ENCODE data around the gene TNFSF4. TPM values are rescaled to one million over a fixed set of nuclear protein-coding genes. Genes with fewer than 3 reads are reported as not detected.

Gene TNFSF4
- total RNA-seq, 8 experiments from 2014 or later: 0.31 to 3.6 (median 1.0) TPM; not detected in 1

GRCh38 chr1:173205146-173206051 is 1.7 kb downstream of the TNFSF4 start:
- Histone ChIP-seq H3K4me1 (replicated peaks in 1 of 2) (no peaks in the 10 kb centered on the region), H3K27ac (no peak overlapping the region), H3K4me3 (no peak overlapping the region)
- in situ Hi-C loops (cut with MboI; ENCODE audit: low pct_unique_long_range_greater_than_20kb in 2 of 9, low sequenced_read_pairs in 9 of 9, unreplicated experiment in 9 of 9): loop anchor here in 3 of 9 experiments (10.0 to 25.0 kb wide), 3 partner anchors 381 to 461 kb away; no protein-coding TSS in a partner anchor
- 67 to 100% (median 92%) methylated on average over 1 to 7 of the region's 7 CpGs; no CpG with 5 or more reads in 3 of the 10 experiments for WGBS, 10 experiments
- no peak for ATAC-seq (replicated peaks in 6 of 8)

DNA sequence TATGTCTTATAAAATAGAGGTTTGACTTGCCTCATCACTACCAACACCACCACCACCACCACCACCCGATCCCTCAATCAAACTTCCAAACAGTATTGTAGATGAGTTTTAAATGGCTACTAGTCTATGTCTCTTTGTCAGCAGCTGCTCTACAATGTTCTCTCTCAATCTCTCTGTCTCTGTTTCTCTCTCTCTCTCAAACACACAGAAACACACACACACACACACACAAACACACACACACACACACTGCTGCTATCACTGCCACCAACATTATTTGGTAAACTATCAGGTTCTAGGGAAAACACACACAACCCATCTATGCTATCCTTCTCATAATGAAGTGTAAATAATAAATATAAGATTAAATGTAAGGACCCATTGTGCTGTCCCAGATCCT is 2.4 kb downstream of the TNFSF4 start:
- Histone ChIP-seq H3K4me3 (no peak overlapping the region), H3K4me1 (replicated peaks in 1 of 2) (no peaks in the 10 kb centered on the region), H3K27ac (no peak overlapping the region)
- ATAC-seq (replicated peaks in 6 of 8): no peak
- in situ Hi-C loops (cut with MboI; ENCODE audit: low pct_unique_long_range_greater_than_20kb in 2 of 9, low sequenced_read_pairs in 9 of 9, unreplicated experiment in 9 of 9): loop anchor here in 3 of 9 experiments (10.0 to 25.0 kb wide), 3 partner anchors 380 to 460 kb away; no protein-coding TSS in a partner anchor
- 75 to 100% (median 100%) methylated on average over 1 of the region's 1 CpG; no CpG with 5 or more reads in 3 of the 10 experiments for WGBS, 10 experiments

- Histone ChIP-seq H3K4me3 (no peak overlapping the region), H3K27ac (no peak overlapping the region), H3K4me1 (replicated peaks in 1 of 2) (no peaks in the 10 kb centered on the region)
- in situ Hi-C loops (cut with MboI; ENCODE audit: low pct_unique_long_range_greater_than_20kb in 2 of 9, low sequenced_read_pairs in 9 of 9, unreplicated experiment in 9 of 9): loop anchor here in 3 of 9 experiments (10.0 to 25.0 kb wide), 3 partner anchors 378 to 458 kb away; no protein-coding TSS in a partner anchor
- WGBS, 10 experiments: 0 to 58% (median 31%) methylated on average over 1 to 5 of the region's 5 CpGs; no CpG with 5 or more reads in 1 of the 10 experiments
- ATAC-seq (replicated peaks in 6 of 8): peak in 4 of 8 experiments; percentile 47 to 82 (median 80)
These were observed 4.5 kb downstream of the TNFSF4 start for GRCh38 chr1:173202424-173203145.

DNA sequence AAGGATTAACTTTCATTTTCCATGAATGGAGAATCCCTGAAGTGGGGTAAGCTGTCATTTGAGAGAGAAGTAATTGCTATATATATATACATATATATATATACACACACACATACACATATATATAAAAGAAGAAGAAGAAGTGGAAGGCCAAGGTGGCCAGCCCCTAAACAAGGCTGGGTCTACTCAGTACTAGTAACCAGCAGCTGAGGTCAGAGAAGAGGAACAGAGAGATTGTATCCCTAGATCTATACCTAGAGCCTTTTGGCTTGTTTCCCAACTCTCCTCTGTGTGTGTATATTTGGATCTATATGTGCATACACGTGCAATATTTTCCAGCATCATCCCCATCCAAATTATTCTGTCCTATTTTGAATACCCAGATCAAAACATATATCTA is 5.2 kb downstream of the TNFSF4 start:
- 83 to 100% (median 88%) methylated on average over 1 of the region's 1 CpG; no CpG with 5 or more reads in 3 of the 10 experiments for WGBS, 10 experiments
- in situ Hi-C loops (cut with MboI; ENCODE audit: low pct_unique_long_range_greater_than_20kb in 2 of 9, low sequenced_read_pairs in 9 of 9, unreplicated experiment in 9 of 9): loop anchor here in 3 of 9 experiments (10.0 to 25.0 kb wide), 3 partner anchors 377 to 457 kb away; no protein-coding TSS in a partner anchor
- Histone ChIP-seq H3K27ac (no peak overlapping the region), H3K4me3 (no peak overlapping the region), H3K4me1 (replicated peaks in 1 of 2) (no peaks in the 10 kb centered on the region)
- ATAC-seq (replicated peaks in 6 of 8): peak in 1 of 8 experiments; percentile 17

- WGBS, 10 experiments: 33 to 100% (median 77%) methylated on average over 1 to 3 of the region's 5 CpGs; no CpG with 5 or more reads in 4 of the 10 experiments
- Histone ChIP-seq H3K27ac (no peak overlapping the region), H3K4me3 (no peak overlapping the region), H3K4me1 (replicated peaks in 1 of 2) (no peaks in the 10 kb centered on the region)
- ATAC-seq (replicated peaks in 6 of 8): peak in 1 of 8 experiments; percentile 25
- in situ Hi-C loops (cut with MboI; ENCODE audit: low pct_unique_long_range_greater_than_20kb in 2 of 9, low sequenced_read_pairs in 9 of 9, unreplicated experiment in 9 of 9): no loop called here
These were observed 11.5 kb downstream of the TNFSF4 start for GRCh38 chr1:173195596-173196088.

DNA sequence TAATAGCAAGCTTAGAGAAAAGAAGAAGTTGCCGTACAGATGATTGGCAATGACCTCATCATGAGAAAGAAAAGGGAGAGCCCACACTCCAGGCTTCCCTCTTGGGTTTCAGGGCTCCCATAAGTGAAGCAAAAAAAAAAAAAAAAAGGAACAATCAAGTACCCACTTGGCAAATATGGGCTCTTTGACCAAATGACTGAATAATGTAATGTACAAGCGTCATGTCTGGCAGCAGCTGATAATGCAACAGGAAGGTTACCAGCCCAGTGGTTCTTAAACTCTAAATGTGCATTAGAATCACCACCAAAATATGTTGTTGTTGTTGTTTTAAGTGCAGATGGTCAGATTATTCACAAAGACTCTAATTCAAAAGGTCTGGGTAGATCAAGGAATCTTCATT is 13.5 kb downstream of the TNFSF4 start:
- Histone ChIP-seq H3K4me1 (replicated peaks in 1 of 2) (no peaks in the 10 kb centered on the region), H3K27ac (no peak overlapping the region), H3K4me3 (no peak overlapping the region)
- peak in 2 of 8 experiments; percentile 57 to 75 for ATAC-seq (replicated peaks in 6 of 8)
- in situ Hi-C loops (cut with MboI; ENCODE audit: low pct_unique_long_range_greater_than_20kb in 2 of 9, low sequenced_read_pairs in 9 of 9, unreplicated experiment in 9 of 9): no loop called here
- WGBS, 10 experiments: 0 to 100% (median 85%) methylated on average over 1 to 2 of the region's 2 CpGs; no CpG with 5 or more reads in 1 of the 10 experiments

DNA sequence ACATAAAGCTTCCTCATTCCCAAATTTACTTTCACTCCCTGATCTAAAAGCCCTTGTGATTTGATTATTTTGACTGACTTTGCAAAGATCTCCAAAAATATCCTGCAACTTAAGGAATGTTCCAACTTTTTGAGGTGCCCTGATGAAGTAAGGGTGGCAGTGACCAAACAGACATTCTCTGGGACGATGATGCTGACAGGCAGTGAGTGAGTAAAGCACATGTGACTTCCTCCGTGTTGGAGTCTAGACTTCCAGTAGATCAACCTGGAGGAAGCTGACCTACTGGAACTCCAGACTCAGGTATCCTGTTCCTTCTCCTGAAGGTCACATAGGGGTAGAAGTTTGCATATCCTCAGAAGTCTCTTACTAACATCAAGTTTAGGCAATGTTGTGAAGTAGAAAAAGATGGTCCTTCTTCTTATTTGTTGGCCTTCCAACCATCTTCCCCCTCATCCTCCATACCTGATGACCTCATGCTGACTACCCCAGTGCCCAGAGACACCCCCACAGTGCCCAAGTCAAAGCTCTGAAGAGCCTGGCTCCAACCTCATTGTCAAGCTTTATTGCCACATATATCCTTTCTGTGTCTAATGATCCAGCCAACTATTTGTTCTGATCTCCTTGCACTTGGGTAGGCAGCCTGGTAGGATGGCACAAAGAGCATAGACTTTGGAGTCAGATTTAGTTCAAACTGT is 16.0 kb downstream of the TNFSF4 start:
- Histone ChIP-seq H3K4me1 (replicated peaks in 1 of 2) (no peaks in the 10 kb centered on the region), H3K4me3 (no peak overlapping the region), H3K27ac (no peak overlapping the region)
- in situ Hi-C loops (cut with MboI; ENCODE audit: low pct_unique_long_range_greater_than_20kb in 2 of 9, low sequenced_read_pairs in 9 of 9, unreplicated experiment in 9 of 9): no loop called here
- ATAC-seq (replicated peaks in 6 of 8): no peak
- WGBS, 10 experiments: 25 to 100% (median 85%) methylated on average over 1 to 2 of the region's 2 CpGs; no CpG with 5 or more reads in 2 of the 10 experiments

DNA sequence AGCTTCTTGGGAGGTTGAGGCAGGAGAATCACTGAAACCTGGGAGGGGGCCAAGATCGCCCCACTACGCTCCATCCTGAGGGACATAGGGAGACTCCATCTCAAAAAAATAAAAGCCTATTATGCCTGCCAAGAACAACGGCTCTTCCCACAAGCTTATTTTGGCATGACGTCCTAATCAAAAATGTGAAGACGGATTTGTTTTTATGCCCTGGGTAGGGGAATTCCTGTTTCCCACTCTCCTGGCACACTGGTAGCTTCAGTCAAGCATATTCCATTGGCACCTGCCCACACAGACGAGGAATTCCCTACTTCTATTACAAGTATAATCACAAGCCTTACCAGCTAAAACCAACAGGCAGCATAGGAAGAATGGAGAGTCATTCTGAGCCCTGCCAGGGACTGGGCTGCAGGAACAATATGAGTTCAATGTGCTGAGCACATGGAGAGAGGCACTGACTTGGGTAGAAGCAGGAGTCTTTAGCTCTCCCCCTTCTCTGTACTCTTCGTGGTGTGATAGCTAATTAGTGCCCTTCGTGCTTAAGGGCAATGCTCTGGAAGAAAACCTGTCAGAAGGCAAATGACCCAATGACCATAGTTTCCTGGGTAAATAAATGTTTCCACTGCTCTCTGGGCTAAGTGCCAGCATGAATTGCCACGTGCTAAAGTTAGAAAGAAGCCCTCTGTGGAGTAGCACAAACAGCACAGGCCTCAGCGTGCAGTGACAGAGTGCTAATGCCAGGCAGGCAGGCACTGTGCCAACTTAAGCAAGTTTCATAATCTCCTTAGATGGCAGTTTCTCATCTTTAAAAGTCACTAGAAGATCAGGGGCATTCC is 16.8 kb downstream of the TNFSF4 start:
- Histone ChIP-seq H3K4me1 (replicated peaks in 1 of 2) (no peaks in the 10 kb centered on the region), H3K4me3 (no peak overlapping the region), H3K27ac (no peak overlapping the region)
- WGBS, 10 experiments: 23 to 92% (median 66%) methylated on average over 3 to 10 of the region's 10 CpGs; no CpG with 5 or more reads in 1 of the 10 experiments
- ATAC-seq (replicated peaks in 6 of 8): peak in 7 of 8 experiments; percentile 12 to 98 (median 79)
- in situ Hi-C loops (cut with MboI; ENCODE audit: low pct_unique_long_range_greater_than_20kb in 2 of 9, low sequenced_read_pairs in 9 of 9, unreplicated experiment in 9 of 9): no loop called here

- 0 to 90% (median 62%) methylated on average over 1 to 3 of the region's 3 CpGs for WGBS, 10 experiments
- Histone ChIP-seq H3K4me3 (no peak overlapping the region), H3K4me1 (replicated peaks in 1 of 2) (no peaks in the 10 kb centered on the region), H3K27ac (no peak overlapping the region)
- peak in 2 of 8 experiments; percentile 42 to 82 for ATAC-seq (replicated peaks in 6 of 8)
- in situ Hi-C loops (cut with MboI; ENCODE audit: low pct_unique_long_range_greater_than_20kb in 2 of 9, low sequenced_read_pairs in 9 of 9, unreplicated experiment in 9 of 9): no loop called here
These were observed 19.4 kb downstream of the TNFSF4 start for GRCh38 chr1:173187671-173188237.

GRCh38 chr1:173181791-173182190 is 25.3 kb downstream of the TNFSF4 start:
- no peaks in the 10 kb centered on the region for H3K4me1 ChIP-seq (replicated peaks in 1 of 2)
- no peak overlapping the region for H3K27ac ChIP-seq
- WGBS, 10 experiments: 31 to 96% (median 73%) methylated on average over 1 to 4 of the region's 4 CpGs; no CpG with 5 or more reads in 1 of the 10 experiments
- H3K4me3 ChIP-seq: no peak overlapping the region
- in situ Hi-C loops (cut with MboI; ENCODE audit: low pct_unique_long_range_greater_than_20kb in 2 of 9, low sequenced_read_pairs in 9 of 9, unreplicated experiment in 9 of 9): no loop called here
- ATAC-seq (replicated peaks in 6 of 8): no peak

DNA sequence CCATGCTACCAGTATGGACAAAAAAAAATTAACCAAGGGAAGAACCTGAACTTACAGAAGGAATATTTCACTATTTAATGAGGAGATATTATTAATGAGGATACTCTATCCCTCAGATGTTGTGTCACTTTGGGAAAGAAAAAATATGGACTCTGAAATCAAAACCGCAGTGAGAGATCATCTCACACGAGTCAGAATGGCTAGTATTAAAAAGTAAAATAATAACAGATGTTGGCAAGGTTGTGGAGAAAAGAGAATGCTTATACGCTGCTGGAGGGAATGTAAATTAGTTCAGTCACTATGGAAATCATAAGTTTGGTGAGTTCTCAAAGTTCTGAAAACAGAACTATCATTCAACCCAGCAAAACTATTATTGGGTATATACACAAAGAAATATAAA is 30.9 kb downstream of the TNFSF4 start:
- whole genome bisulfite sequencing, 10 experiments: 11 to 100% (median 82%) methylated on average over 1 to 3 of the region's 3 CpGs; no CpG with 5 or more reads in 1 of the 10 experiments

More for the DNA sequence above, 30.9 kb downstream of the TNFSF4 start:
- H3K4me3 ChIP-seq: no peak overlapping the region
- no peak overlapping the region for H3K27ac ChIP-seq
- ATAC-seq (replicated peaks in 6 of 8): no peak
- in situ Hi-C loops (cut with MboI; ENCODE audit: low pct_unique_long_range_greater_than_20kb in 2 of 9, low sequenced_read_pairs in 9 of 9, unreplicated experiment in 9 of 9): no loop called here
- H3K4me1 ChIP-seq (replicated peaks in 1 of 2): no peaks in the 10 kb centered on the region
